Stimulated activated CD4-positive, alpha-beta T cell treated with anti-CD3 and anti-CD28 coated beads, Interleukin-12 subunit alpha, Interleukin-12 subunit beta, amount 100 ng/mL, for 48 hours (primary cell): Measurements from ENCODE around the gene GJC2.
"Not testable (repeated sequence)": the region's sequence is repeated elsewhere in the genome, so short reads cannot be mapped to it uniquely, and the experiment has no call there.

Source experiments
- DNase-seq, 3 donors: peaks; one replicate each; pipeline ENCODE4 v3.0.0-alpha.2; 2020; ENCODE audit warnings: low read depth in 2 of 3, low spot score in 1 of 3

The GJC2 gene

GRCh38 chr1:228184152-228184551 lies 34.4 kb downstream of the GJC2 start:
- no peak for DNase-seq

DNA sequence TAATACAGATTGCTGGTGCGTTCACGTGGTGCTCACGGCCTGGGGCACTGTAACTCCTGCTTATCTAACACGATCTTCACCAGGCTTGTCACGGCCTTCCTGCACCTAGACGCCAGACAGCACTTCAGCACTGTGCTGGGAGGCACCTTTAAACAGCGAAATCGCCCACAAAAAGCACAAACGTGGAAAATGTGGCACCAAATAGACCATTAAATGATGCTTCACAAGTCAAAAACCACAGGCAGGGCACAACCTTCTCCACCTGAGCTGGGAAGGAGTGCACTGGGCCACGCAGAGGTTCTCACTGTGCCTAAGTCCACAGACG lies 35.9 kb downstream of the GJC2 start:
- DNase-seq: no peak

GRCh38 chr1:228188249-228188648 lies 38.5 kb downstream of the GJC2 start:
- DNase-seq: not testable (repeated sequence)

GRCh38 chr1:228190182-228190581 lies 40.5 kb downstream of the GJC2 start:
- no peak for DNase-seq

DNA sequence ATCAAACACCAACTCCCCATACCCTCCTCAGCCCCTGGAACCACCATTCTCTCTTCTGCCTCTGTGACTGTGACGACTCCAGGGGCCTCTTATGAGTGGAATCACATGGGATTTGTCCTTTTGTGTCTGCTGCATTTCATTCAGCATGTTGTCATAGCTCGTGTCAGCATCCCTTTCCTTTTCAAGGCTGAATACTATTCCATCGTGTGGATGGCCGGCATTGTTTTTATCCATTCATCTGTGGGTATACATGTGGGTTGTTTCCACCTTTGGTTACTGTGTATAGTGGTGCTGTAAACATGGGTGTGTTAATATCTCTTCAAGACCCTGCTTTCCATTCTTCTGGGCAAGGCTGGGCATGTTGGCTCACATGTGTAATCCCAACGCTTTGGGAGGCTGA lies 41.0 kb downstream of the GJC2 start:
- no peak for DNase-seq

- DNase-seq: no peak
Measured at GRCh38 chr1:228194436-228194835, 44.7 kb downstream of the GJC2 start.

DNA sequence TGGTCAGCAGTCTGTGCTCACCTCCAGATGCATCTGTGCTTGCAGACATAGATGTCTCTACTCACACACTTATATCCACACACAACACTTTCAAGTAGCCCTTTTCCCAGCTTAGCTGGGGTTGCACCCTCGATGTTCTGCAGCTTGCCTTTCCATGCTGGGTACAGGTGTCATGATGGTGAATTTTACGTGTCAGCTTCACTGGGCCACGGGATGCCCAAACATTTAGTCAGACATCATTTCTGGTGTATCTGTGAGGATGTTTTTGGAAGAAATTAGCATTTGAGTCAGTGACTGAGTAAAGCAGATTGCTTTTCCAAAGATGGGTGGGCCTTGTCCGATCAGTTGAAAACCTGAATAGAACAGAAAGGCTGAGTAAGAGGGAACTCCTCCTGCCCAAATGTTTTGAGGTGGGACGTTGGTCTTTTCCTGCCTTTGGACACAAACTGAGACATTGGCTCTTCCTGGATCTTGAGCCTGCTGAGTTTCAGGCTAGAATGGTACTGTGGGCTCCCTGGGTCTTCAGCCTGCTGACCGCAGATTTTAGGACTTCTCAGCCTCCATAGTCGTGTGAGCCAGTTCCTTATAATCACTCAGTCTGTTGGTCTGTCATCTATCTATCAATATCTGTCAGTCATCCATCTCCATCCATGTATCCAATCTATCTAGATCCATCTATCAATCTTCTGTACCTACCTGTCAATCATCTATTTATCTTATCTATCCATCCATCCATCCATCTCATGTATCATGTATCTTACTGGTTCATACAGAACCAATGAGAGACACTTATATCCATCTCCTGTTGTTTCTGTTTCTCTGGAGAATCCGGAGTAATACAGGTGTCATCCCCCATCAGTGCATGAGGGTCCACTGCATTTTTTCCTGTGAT lies 45.4 kb downstream of the GJC2 start:
- DNase-seq: no peak

DNA sequence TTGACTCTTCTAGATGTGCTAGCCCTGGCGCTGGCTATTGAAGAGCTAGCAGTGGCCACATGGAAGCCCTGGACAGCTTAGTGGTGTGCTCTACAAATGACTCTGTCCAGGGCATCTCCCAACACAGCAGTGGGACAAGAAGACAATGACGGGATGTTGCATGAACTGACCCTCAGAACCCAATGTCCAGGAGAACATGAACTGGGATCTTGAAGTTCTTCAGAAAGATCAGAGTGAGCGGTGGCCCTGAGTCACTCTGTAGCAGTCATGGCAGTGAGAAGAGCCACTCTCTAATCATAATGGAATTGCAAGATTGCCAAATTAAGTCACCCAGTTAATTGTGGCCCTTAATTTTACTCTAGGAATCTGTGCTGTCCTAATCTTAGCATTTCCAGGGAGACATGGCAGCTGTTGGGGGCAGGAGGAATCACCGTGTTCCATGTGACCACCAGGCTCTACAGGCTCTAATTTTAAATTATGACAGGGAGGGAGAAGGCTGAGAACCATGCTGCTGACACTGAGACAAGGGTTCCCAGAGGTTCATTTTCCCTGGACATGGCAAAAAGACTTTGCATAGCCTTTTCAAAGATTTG lies 47.9 kb downstream of the GJC2 start:
- DNase-seq: no peak

GRCh38 chr1:228198977-228199590 lies 49.4 kb downstream of the GJC2 start:
- DNase-seq: no peak

DNA sequence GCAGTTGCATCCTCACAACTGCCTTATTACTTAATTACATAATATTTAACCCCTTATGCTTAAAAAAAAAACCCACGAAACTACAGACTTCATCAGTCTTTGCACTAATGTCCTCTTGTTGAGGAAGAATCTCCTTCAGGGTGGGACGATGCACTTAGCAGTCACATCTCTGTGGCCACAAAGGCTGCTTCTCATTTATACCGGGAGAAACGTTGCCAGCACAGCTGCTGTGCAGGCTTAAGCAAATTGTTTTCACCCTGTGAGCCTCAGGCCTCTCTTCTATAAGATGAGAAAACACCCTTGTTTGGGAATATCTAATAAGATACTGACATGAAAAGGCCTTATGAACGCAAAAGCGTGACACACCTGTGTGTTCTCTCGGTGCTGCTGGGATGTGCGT lies 55.2 kb downstream of the GJC2 start:
- no peak for DNase-seq

GRCh38 chr1:228205526-228206436 lies 56.1 kb downstream of the GJC2 start:
- DNase-seq: no peak

DNA sequence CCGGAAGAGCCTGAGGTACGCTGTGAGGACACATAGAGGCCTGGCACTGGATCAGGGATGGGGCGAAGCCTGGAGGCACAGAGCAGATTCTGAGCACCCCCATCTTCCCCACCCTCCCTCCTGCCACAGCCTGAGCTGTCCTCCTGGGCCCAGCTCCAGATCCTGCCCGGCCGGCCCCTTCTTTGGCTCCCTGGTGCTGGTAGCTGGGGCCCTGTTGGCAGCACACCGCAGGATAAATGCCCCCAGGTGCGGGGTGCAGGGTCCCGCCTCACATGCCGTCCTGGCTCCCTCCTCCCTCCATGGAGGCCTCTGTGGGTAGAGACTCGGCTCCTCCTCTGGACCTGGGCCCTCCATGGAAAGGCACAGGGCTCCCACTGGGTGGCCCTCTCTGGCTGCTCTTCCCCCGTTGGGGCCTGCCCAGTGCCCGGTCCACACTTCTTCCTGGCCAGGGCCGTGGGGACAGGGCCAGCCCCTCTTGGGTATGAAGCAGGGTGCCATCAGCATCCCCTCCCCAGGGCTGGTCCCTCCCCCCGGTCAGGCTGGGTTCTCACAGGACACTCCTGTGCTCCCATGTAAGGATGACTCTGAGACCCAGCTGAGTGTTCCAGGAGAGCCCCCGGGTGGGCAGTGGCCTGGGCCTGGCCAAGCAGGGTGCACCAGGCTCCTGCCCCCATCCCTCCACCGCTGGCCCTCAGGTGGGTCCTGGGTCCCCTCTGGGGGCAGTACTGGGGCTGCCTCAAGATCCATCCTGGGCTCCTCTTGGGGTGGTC lies 57.0 kb downstream of the GJC2 start:
- DNase-seq: no peak

DNA sequence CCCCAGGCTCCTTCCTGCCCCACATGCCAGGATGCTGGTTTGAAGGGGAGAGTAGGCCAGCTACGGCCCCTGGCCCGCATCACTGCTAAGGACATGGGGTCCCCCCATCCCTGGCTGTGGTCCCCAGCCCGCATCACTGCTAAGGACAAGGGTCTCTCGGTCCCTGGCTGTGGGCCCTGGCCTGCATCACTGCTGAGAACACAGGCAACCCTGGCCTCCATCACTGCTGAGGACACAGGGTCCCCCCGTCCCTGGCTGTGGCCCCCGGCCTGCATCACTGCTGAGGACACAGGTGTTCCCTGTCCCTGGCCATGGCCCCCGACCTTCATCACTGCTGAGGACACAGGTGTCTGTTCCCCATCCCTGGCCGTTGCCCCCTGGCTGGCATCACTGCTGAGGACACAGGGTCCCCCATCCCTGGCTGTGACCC lies 57.7 kb downstream of the GJC2 start:
- DNase-seq: no peak

DNA sequence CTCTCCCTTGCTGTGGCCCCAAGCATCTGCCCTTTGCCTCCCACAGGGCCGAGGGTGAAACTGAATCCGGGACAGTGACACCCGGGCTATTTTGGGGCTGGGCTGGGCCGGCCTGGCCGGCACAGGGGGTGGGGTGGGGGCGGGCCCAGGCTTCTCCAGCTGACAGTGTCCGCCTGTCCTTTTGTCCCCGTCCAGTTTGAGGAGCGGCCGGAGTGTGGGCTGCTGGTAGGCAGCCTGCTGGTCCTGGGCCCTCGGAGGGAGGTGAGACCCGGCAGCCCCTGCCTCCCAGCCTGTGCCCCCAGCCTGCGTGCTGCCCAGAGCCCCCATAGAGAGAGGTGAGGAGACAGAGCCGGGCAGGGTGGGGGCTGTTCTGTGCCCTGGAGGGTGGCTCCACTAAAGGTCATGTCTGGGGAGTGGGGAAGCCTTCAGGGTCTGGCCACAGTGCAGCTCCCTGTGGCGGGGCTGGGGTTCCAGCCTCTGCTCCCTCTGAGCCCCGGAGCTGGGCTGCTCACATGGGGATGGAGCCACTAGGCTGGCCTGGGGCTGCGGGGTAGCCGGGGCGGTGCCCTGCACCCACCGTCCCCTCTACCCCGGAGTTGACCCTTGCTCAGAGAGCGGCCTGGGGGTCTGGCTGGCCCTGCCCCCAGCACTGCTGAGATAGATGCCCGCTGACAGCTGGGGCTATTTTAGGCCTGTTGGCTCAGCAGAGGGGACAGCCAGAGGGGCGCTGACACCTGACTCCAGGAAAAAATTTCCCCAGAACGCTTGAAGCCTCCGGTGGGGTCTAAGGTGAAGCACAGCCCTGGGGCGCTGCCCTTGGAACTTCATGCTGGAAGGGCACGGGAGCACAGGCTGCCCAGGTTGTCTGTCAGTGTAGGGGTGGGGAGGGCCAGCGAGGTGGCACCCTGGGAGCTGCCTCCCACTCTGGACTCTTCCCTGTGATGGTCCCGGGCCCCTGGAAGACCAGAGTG lies 58.4 kb downstream of the GJC2 start, which contains the start of gene OBSCN:
TSS of gene OBSCN (plus strand) at position 194 of the 971 bp plus-strand sequence. CDS start 3,740 bp downstream, outside the sequence.
- no peak for DNase-seq

DNA sequence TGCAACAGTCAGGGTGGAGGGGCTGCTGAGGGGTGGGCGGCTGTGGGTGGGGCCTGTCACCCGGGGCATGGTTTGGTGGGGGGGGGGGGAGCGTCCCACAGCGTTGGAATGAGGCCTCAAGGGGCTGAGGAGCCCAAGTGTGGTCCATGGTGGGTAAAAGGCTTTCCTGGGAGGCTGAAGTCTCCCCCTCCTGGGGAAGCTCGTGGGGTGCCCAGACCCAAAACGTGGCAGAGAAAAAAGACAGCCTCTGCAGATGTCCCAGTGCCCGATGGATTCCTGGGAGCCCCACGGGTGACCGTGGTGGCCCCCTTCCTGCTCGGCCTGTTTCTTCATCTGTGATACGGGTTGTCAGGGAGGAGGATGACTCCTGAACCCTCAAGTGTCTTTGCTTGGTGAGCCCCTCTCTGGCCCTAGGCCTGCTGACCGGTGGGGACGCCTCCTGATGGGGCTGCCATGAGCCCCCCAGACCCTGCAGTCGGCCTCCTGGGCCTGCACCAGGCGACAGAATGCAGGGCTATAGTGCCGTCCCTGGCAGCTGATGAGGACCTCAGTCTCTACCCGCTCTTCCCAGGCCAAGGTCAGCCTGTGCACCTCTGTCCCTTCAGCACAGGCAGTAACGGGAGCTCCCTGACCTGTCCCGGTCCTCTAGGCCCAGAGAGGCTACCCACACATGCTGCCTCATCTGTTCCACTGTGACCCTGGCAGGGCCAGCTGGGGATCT lies 59.3 kb downstream of the GJC2 start:
- DNase-seq: no peak
